ENCODE results near the gene KLF3. TPM values are rescaled to one million over a fixed set of nuclear protein-coding genes. Genes with fewer than 3 reads are reported as not detected.
A peak's percentile ranks its signal among the peaks of the same experiment; 100 is the strongest.

The KLF3 gene
- total RNA-seq, 1 experiment from 2014 or later: 49.9 TPM

GRCh38 chr4:38696697-38697096 lies 32.7 kb downstream of the KLF3 start:
- Mint-ChIP-seq H3K4me3 (ENCODE audit: low read depth, unreplicated experiment) (no peak overlapping the region), H3K27ac (ENCODE audit: unreplicated experiment) (peak overlapping the region; percentile 47), H3K27me3 (ENCODE audit: unreplicated experiment) (no peaks in the 10 kb centered on the region), H3K9me3 (ENCODE audit: low read depth, unreplicated experiment) (no peaks in the 10 kb centered on the region), H3K36me3 (ENCODE audit: insufficient read depth, unreplicated experiment) (peaks cover 58% of the 10 kb centered on the region), H3K4me1 (ENCODE audit: low read depth, unreplicated experiment) (peaks cover 19% of the 10 kb centered on the region)
- intact Hi-C loops (cut with micrococcal nuclease; ENCODE audit: unreplicated experiment): no loop called here
- DNase-seq: no peak
- CTCF ChIA-PET: no interaction called here
- no TSS peak for BruUV-seq (replicated peaks)
- no peak for TF ChIP-seq CTCF (IDR thresholded peaks at IDR 0.05; ENCODE audit: unreplicated experiment)

- peak overlapping the region; percentile 47 for H3K27ac Mint-ChIP-seq (ENCODE audit: unreplicated experiment)
- DNase-seq: no peak
- BruUV-seq (replicated peaks): no TSS peak
- H3K9me3 Mint-ChIP-seq (ENCODE audit: low read depth, unreplicated experiment): no peaks in the 10 kb centered on the region
- no peaks in the 10 kb centered on the region for H3K27me3 Mint-ChIP-seq (ENCODE audit: unreplicated experiment)
- H3K4me1 Mint-ChIP-seq (ENCODE audit: low read depth, unreplicated experiment): peaks cover 19% of the 10 kb centered on the region
- CTCF ChIA-PET: no interaction called here
- intact Hi-C loops (cut with micrococcal nuclease; ENCODE audit: unreplicated experiment): no loop called here
- TF ChIP-seq CTCF (IDR thresholded peaks at IDR 0.05; ENCODE audit: unreplicated experiment): no peak
- H3K4me3 Mint-ChIP-seq (ENCODE audit: low read depth, unreplicated experiment): no peak overlapping the region
- H3K36me3 Mint-ChIP-seq (ENCODE audit: insufficient read depth, unreplicated experiment): peaks cover 66% of the 10 kb centered on the region
Observed at GRCh38 chr4:38698176-38698575, 34.2 kb downstream of the KLF3 start.

- peaks cover 19% of the 10 kb centered on the region for H3K4me1 Mint-ChIP-seq (ENCODE audit: low read depth, unreplicated experiment)
- DNase-seq: no peak
- H3K27me3 Mint-ChIP-seq (ENCODE audit: unreplicated experiment): no peaks in the 10 kb centered on the region
- peaks cover 57% of the 10 kb centered on the region for H3K36me3 Mint-ChIP-seq (ENCODE audit: insufficient read depth, unreplicated experiment)
- CTCF ChIA-PET: no interaction called here
- no peak for TF ChIP-seq CTCF (IDR thresholded peaks at IDR 0.05; ENCODE audit: unreplicated experiment)
- H3K4me3 Mint-ChIP-seq (ENCODE audit: low read depth, unreplicated experiment): no peak overlapping the region
- intact Hi-C loops (cut with micrococcal nuclease; ENCODE audit: unreplicated experiment): no loop called here
- peak overlapping the region; percentile 20 for H3K27ac Mint-ChIP-seq (ENCODE audit: unreplicated experiment)
- BruUV-seq (replicated peaks): no TSS peak
- H3K9me3 Mint-ChIP-seq (ENCODE audit: low read depth, unreplicated experiment): no peaks in the 10 kb centered on the region
Observed at GRCh38 chr4:38699112-38699511, 35.1 kb downstream of the KLF3 start.

- no peak overlapping the region for H3K27ac Mint-ChIP-seq (ENCODE audit: unreplicated experiment)
- H3K36me3 Mint-ChIP-seq (ENCODE audit: insufficient read depth, unreplicated experiment): peaks cover 22% of the 10 kb centered on the region
- no peaks in the 10 kb centered on the region for H3K9me3 Mint-ChIP-seq (ENCODE audit: low read depth, unreplicated experiment)
- no peak for TF ChIP-seq CTCF (IDR thresholded peaks at IDR 0.05; ENCODE audit: unreplicated experiment)
- intact Hi-C loops (cut with micrococcal nuclease; ENCODE audit: unreplicated experiment): no loop called here
- H3K4me3 Mint-ChIP-seq (ENCODE audit: low read depth, unreplicated experiment): no peak overlapping the region
- DNase-seq: no peak
- no TSS peak for BruUV-seq (replicated peaks)
- H3K27me3 Mint-ChIP-seq (ENCODE audit: unreplicated experiment): no peaks in the 10 kb centered on the region
- CTCF ChIA-PET: no interaction called here
- H3K4me1 Mint-ChIP-seq (ENCODE audit: low read depth, unreplicated experiment): no peaks in the 10 kb centered on the region
Observed at GRCh38 chr4:38703635-38704034, 39.6 kb downstream of the KLF3 start.
